Mononuclear cell (primary cell): ENCODE data around the gene CRNKL1. TPM values are rescaled to one million over a fixed set of nuclear protein-coding genes. Genes with fewer than 3 reads are reported as not detected.
"Not testable (repeated sequence)": the region's sequence is repeated elsewhere in the genome, so short reads cannot be mapped to it uniquely, and the experiment has no call there.

Experiments
- H3K27me3 ChIP-seq: 2 replicates; pipeline ENCODE4 v1.6.0; 2011; ENCODE audit warnings: low read length, control low read depth; ENCODE audit not compliant: insufficient read depth
- H3K4me1 ChIP-seq: 2 replicates; pipeline ENCODE4 v1.5.1; 2011; ENCODE audit warnings: mild to moderate bottlenecking, low read length, control low read depth; ENCODE audit not compliant: insufficient read depth
- H3K4me3 ChIP-seq: 2 replicates; pipeline ENCODE4 v1.5.1; 2011; ENCODE audit warnings: mild to moderate bottlenecking, low read length, moderate library complexity
- H3K9me3 ChIP-seq: 2 replicates; pipeline ENCODE4 v1.5.1; 2011; ENCODE audit warnings: low read depth, mild to moderate bottlenecking, control low read depth, low read length
- total RNA-seq: library from RNA; depleted of rRNA; stranded (reverse); fragments of >200 nt; gene quantifications from one replicate; pipeline ENCODE4 v1.2.3, GENCODE V29; 2012

Gene CRNKL1
- total RNA-seq, 1 donor: 26.1 TPM

GRCh38 chr20:20003955-20004322, 48.3 kb downstream of the CRNKL1 start:
- not testable (repeated sequence) for H3K9me3 ChIP-seq, H3K4me3 ChIP-seq, H3K27me3 ChIP-seq
- peaks cover 64% of the 10 kb centered on the region for H3K4me1 ChIP-seq

GRCh38 chr20:20003031-20003954, 49.0 kb downstream of the CRNKL1 start:
- H3K27me3 ChIP-seq: no peaks in the 10 kb centered on the region
- no peak overlapping the region for H3K4me3 ChIP-seq
- H3K4me1 ChIP-seq: peaks cover 60% of the 10 kb centered on the region
- no peaks in the 10 kb centered on the region for H3K9me3 ChIP-seq

GRCh38 chr20:20002101-20002998, 49.9 kb downstream of the CRNKL1 start:
- Histone ChIP-seq H3K4me1 (peaks cover 57% of the 10 kb centered on the region), H3K4me3 (no peak overlapping the region), H3K9me3 (no peaks in the 10 kb centered on the region), H3K27me3 (no peaks in the 10 kb centered on the region)

- H3K4me1 ChIP-seq: peaks cover 69% of the 10 kb centered on the region
- H3K9me3 ChIP-seq: no peaks in the 10 kb centered on the region
- no peak overlapping the region for H3K4me3 ChIP-seq
- H3K27me3 ChIP-seq: no peaks in the 10 kb centered on the region
These were observed 51.9 kb downstream of the CRNKL1 start for GRCh38 chr20:20000211-20000968.

GRCh38 chr20:19998990-19999705, 53.1 kb downstream of the CRNKL1 start:
- Histone ChIP-seq H3K9me3 (no peaks in the 10 kb centered on the region), H3K27me3 (no peaks in the 10 kb centered on the region), H3K4me3 (no peak overlapping the region), H3K4me1 (peaks cover 58% of the 10 kb centered on the region)

GRCh38 chr20:19996917-19997316, 55.3 kb downstream of the CRNKL1 start:
- no peak overlapping the region for H3K4me3 ChIP-seq
- H3K9me3 ChIP-seq: no peaks in the 10 kb centered on the region
- no peaks in the 10 kb centered on the region for H3K27me3 ChIP-seq
- peaks cover 36% of the 10 kb centered on the region for H3K4me1 ChIP-seq

- peaks cover 36% of the 10 kb centered on the region for H3K4me1 ChIP-seq
- H3K4me3 ChIP-seq: no peak overlapping the region
- H3K27me3 ChIP-seq: no peaks in the 10 kb centered on the region
- no peaks in the 10 kb centered on the region for H3K9me3 ChIP-seq
These were observed 56.0 kb downstream of the CRNKL1 start for GRCh38 chr20:19996222-19996621.

GRCh38 chr20:19995220-19995863, 56.9 kb downstream of the CRNKL1 start:
- H3K4me1 ChIP-seq: peaks cover 28% of the 10 kb centered on the region
- no peaks in the 10 kb centered on the region for H3K9me3 ChIP-seq
- no peaks in the 10 kb centered on the region for H3K27me3 ChIP-seq
- no peak overlapping the region for H3K4me3 ChIP-seq

GRCh38 chr20:19993958-19994669, 58.2 kb downstream of the CRNKL1 start:
- H3K4me3 ChIP-seq: no peak overlapping the region
- H3K4me1 ChIP-seq: peaks cover 16% of the 10 kb centered on the region

GRCh38 chr20:19992996-19993908, 59.0 kb downstream of the CRNKL1 start:
- Histone ChIP-seq H3K9me3 (no peaks in the 10 kb centered on the region), H3K4me3 (no peak overlapping the region), H3K4me1 (peaks cover 12% of the 10 kb centered on the region), H3K27me3 (no peaks in the 10 kb centered on the region)

More at GRCh38 chr20:19993958-19994669, 58.2 kb downstream of the CRNKL1 start:
- no peaks in the 10 kb centered on the region for H3K27me3 ChIP-seq
- H3K9me3 ChIP-seq: no peaks in the 10 kb centered on the region

GRCh38 chr20:19991854-19992253, 60.4 kb downstream of the CRNKL1 start:
- H3K4me1 ChIP-seq: peaks cover 8% of the 10 kb centered on the region
- H3K9me3 ChIP-seq: no peaks in the 10 kb centered on the region
- H3K4me3 ChIP-seq: no peak overlapping the region
- H3K27me3 ChIP-seq: no peaks in the 10 kb centered on the region

GRCh38 chr20:19991308-19991707, 61.0 kb downstream of the CRNKL1 start:
- H3K9me3 ChIP-seq: no peaks in the 10 kb centered on the region
- no peak overlapping the region for H3K4me3 ChIP-seq
- peaks cover 3% of the 10 kb centered on the region for H3K4me1 ChIP-seq
- H3K27me3 ChIP-seq: no peaks in the 10 kb centered on the region
